ENCODE results near the gene NSD1. TPM values are rescaled to one million over a fixed set of nuclear protein-coding genes. Genes with fewer than 3 reads are reported as not detected.
"Not testable (repeated sequence)": the region's sequence is repeated elsewhere in the genome, so short reads cannot be mapped to it uniquely, and the experiment has no call there.

Gene NSD1
- total RNA-seq, 1 donor from 2014 or later, result 59.1 TPM

- not testable (repeated sequence) for DNase-seq (ENCODE audit: low read depth)
Observed at GRCh38 chr5:177177847-177178437, 44.4 kb downstream of the NSD1 start.

- DNase-seq (ENCODE audit: low read depth), result no peak
Observed at GRCh38 chr5:177178733-177179304, 45.2 kb downstream of the NSD1 start.

- no peak for DNase-seq (ENCODE audit: low read depth)
Observed at GRCh38 chr5:177179431-177179830, 45.9 kb downstream of the NSD1 start.

GRCh38 chr5:177183142-177183541 is 49.6 kb downstream of the NSD1 start:
- DNase-seq (ENCODE audit: low read depth), result no peak

- no peak for DNase-seq (ENCODE audit: low read depth)
Observed at GRCh38 chr5:177183766-177184360, 50.3 kb downstream of the NSD1 start.

GRCh38 chr5:177185993-177186392 is 52.4 kb downstream of the NSD1 start:
- DNase-seq (ENCODE audit: low read depth), result no peak

- DNase-seq (ENCODE audit: low read depth), result no peak
Observed at GRCh38 chr5:177186645-177187044, 53.1 kb downstream of the NSD1 start.

GRCh38 chr5:177188775-177189174 is 55.2 kb downstream of the NSD1 start:
- no peak for DNase-seq (ENCODE audit: low read depth)

- DNase-seq (ENCODE audit: low read depth), result peak; percentile 70
Observed at GRCh38 chr5:177189416-177189815, 55.8 kb downstream of the NSD1 start.

- DNase-seq (ENCODE audit: low read depth), result no peak
Observed at GRCh38 chr5:177189965-177190364, 56.4 kb downstream of the NSD1 start.

GRCh38 chr5:177194268-177194667 is 60.7 kb downstream of the NSD1 start:
- peak; percentile 98 for DNase-seq (ENCODE audit: low read depth)

- DNase-seq (ENCODE audit: low read depth), result no peak
Observed at GRCh38 chr5:177195307-177195952, 61.9 kb downstream of the NSD1 start.

GRCh38 chr5:177198738-177199137 is 65.2 kb downstream of the NSD1 start:
- DNase-seq (ENCODE audit: low read depth), result no peak

GRCh38 chr5:177204281-177204680 is 70.7 kb downstream of the NSD1 start:
- no peak for DNase-seq (ENCODE audit: low read depth)

- no peak for DNase-seq (ENCODE audit: low read depth)
Observed at GRCh38 chr5:177209610-177210009, 76.0 kb downstream of the NSD1 start.

GRCh38 chr5:177212242-177212641 is 78.7 kb downstream of the NSD1 start:
- no peak for DNase-seq (ENCODE audit: low read depth)

GRCh38 chr5:177220576-177220975 is 87.0 kb downstream of the NSD1 start:
- no peak for DNase-seq (ENCODE audit: low read depth)

GRCh38 chr5:177222269-177222668 is 88.7 kb downstream of the NSD1 start:
- no peak for DNase-seq (ENCODE audit: low read depth)

- no peak for DNase-seq (ENCODE audit: low read depth)
Observed at GRCh38 chr5:177225798-177226197, 92.2 kb downstream of the NSD1 start.

GRCh38 chr5:177226860-177227259 is 93.3 kb downstream of the NSD1 start:
- no peak for DNase-seq (ENCODE audit: low read depth)

GRCh38 chr5:177228751-177229150 is 95.2 kb downstream of the NSD1 start:
- DNase-seq (ENCODE audit: low read depth), result no peak

- no peak for DNase-seq (ENCODE audit: low read depth)
Observed at GRCh38 chr5:177230660-177231059, 97.1 kb downstream of the NSD1 start.

Measured in renal cortical epithelial cell (primary cell).